ENCODE data around the gene CCDC178. TPM values are rescaled to one million over a fixed set of nuclear protein-coding genes. Genes with fewer than 3 reads are reported as not detected.

CCDC178 gene
- total and polyA plus RNA-seq, 12 donors, result 0.13 to 6.5 (median 0.87) TPM; not detected in 5

- no peak overlapping the region for H3K27ac ChIP-seq
- intact Hi-C loops (cut with DNase I), result no loop called here
- 29 to 54% (median 40%) methylated on average over 2 of the region's 2 CpGs for WGBS, 4 donors
Measured at GRCh38 chr18:32919799-32920198, 520.7 kb downstream of the CCDC178 start.

GRCh38 chr18:32918692-32919250, 521.8 kb downstream of the CCDC178 start:
- Histone ChIP-seq H3K36me3 (replicated peaks in 1 of 2) (no peaks in the 10 kb centered on the region), H3K4me1 (replicated peaks in 1 of 2) (no peaks in the 10 kb centered on the region), H3K27me3 (no peaks in the 10 kb centered on the region), H3K9me3 (replicated peaks in 1 of 3) (no peaks in the 10 kb centered on the region), H3K27ac (no peak overlapping the region), H3K4me3 (no peak overlapping the region)
- DNase-seq, result no peak
- WGBS, 4 donors, result 64 to 72% (median 64%) methylated on average over 5 of the region's 5 CpGs
- TF ChIP-seq POLR2A (IDR thresholded peaks at IDR 0.05), result no peak
- no peak for TF ChIP-seq CTCF (IDR thresholded peaks at IDR 0.05)
- intact Hi-C loops (cut with DNase I), result no loop called here

More at GRCh38 chr18:32919799-32920198, 520.7 kb downstream of the CCDC178 start:
- Histone ChIP-seq H3K4me3 (no peak overlapping the region), H3K36me3 (replicated peaks in 1 of 2) (no peaks in the 10 kb centered on the region), H3K4me1 (replicated peaks in 1 of 2) (no peaks in the 10 kb centered on the region), H3K9me3 (replicated peaks in 1 of 3) (no peaks in the 10 kb centered on the region), H3K27me3 (no peaks in the 10 kb centered on the region)
- DNase-seq, result no peak
- TF ChIP-seq CTCF (IDR thresholded peaks at IDR 0.05) (peak in 2 of 6 experiments; percentile 8 to 15), POLR2A (IDR thresholded peaks at IDR 0.05) (no peak)

DNA sequence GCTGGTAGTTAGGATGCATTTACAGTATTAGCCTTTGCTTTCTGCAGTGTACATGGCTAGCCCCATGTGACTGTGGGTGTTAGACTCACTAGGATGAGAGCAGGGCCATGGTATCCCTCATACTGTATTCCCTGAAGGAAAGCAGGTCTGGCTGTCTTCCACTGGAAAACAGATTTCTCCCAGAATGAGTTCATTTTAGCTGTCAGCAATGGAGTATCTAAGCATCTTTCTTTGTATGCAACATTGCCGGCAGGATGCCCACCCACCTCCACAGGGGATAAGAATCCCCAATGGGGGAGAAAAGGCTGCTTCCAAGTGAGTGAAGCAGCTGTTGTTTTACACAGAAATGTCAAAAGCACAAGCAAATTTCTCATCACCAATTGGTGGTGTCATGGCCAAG, 525.0 kb downstream of the CCDC178 start:
- DNase-seq, result no peak
- Histone ChIP-seq H3K27ac (no peak overlapping the region), H3K4me3 (no peak overlapping the region), H3K4me1 (replicated peaks in 1 of 2) (no peaks in the 10 kb centered on the region), H3K9me3 (replicated peaks in 1 of 3) (no peaks in the 10 kb centered on the region), H3K27me3 (no peaks in the 10 kb centered on the region), H3K36me3 (replicated peaks in 1 of 2) (no peaks in the 10 kb centered on the region)
- TF ChIP-seq CTCF (IDR thresholded peaks at IDR 0.05) (no peak), POLR2A (IDR thresholded peaks at IDR 0.05) (no peak)
- 56 to 80% (median 74%) methylated on average over 1 of the region's 1 CpG for WGBS, 4 donors
- intact Hi-C loops (cut with DNase I), result no loop called here

- Histone ChIP-seq H3K27me3 (no peaks in the 10 kb centered on the region), H3K4me3 (no peak overlapping the region), H3K9me3 (replicated peaks in 1 of 3) (no peaks in the 10 kb centered on the region), H3K4me1 (replicated peaks in 1 of 2) (no peaks in the 10 kb centered on the region), H3K36me3 (replicated peaks in 1 of 2) (no peaks in the 10 kb centered on the region), H3K27ac (no peak overlapping the region)
- WGBS, 4 donors, result 71 to 82% (median 78%) methylated on average over 3 of the region's 3 CpGs
- intact Hi-C loops (cut with DNase I), result no loop called here
- TF ChIP-seq CTCF (IDR thresholded peaks at IDR 0.05), result no peak
- DNase-seq, result no peak
Measured at GRCh38 chr18:32911660-32912284, 528.7 kb downstream of the CCDC178 start.

All from adrenal gland (tissue), 12 donors.